GM12874 (cell line): ENCODE results near the gene ZMAT5.

ENCODE experiments used
- TF ChIP-seq, protein P1 (sequence below): IDR thresholded peaks from 2 replicates; pipeline ENCODE4 v1.5.1; 2011; ENCODE audit warnings: low read depth, mild to moderate bottlenecking, control low read depth, low read length, moderate library complexity; ENCODE audit not compliant: insufficient read depth

Gene ZMAT5

DNA sequence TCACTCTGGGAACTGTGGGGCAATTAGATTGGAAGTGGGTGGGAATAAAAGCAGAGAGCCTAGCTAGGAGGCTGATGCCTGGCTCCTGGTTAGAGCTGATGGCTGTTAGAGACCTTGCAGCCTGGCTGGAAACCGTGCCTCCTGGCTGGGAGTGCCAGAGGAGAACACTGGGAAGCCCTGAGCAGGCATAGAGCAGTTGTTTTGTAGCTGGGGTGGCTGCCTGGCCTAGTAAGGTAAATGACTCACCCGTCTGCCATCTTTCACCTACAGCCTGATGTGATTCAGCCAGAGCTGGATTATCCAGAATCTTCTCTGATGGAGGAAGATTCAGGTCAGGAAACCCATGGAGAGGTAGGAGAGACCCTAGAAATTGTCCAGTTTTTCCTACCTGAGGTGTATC lies 6.4 kb upstream of the ZMAT5 start:
- TF ChIP-seq, protein P1, sequence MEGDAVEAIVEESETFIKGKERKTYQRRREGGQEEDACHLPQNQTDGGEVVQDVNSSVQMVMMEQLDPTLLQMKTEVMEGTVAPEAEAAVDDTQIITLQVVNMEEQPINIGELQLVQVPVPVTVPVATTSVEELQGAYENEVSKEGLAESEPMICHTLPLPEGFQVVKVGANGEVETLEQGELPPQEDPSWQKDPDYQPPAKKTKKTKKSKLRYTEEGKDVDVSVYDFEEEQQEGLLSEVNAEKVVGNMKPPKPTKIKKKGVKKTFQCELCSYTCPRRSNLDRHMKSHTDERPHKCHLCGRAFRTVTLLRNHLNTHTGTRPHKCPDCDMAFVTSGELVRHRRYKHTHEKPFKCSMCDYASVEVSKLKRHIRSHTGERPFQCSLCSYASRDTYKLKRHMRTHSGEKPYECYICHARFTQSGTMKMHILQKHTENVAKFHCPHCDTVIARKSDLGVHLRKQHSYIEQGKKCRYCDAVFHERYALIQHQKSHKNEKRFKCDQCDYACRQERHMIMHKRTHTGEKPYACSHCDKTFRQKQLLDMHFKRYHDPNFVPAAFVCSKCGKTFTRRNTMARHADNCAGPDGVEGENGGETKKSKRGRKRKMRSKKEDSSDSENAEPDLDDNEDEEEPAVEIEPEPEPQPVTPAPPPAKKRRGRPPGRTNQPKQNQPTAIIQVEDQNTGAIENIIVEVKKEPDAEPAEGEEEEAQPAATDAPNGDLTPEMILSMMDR, result no peak

GRCh38 chr22:29772170-29772641 lies 5.4 kb upstream of the ZMAT5 start:
- TF ChIP-seq, protein P1, result peak; percentile 38; the same call in 1 of the 2 replicates

GRCh38 chr22:29769723-29770321 lies 3.0 kb upstream of the ZMAT5 start:
- TF ChIP-seq, protein P1, result no peak

GRCh38 chr22:29768052-29768693 lies 1.4 kb upstream of the ZMAT5 start:
- TF ChIP-seq, protein P1, result no peak

- TF ChIP-seq, protein P1, result no peak
These were observed 604 bp upstream of the ZMAT5 start, which contains the start of gene UQCR10 for GRCh38 chr22:29767171-29768051. Gene UQCR10 (plus strand): TSS chr22:29767369. CDS start chr22:29767399, 30 bp downstream.

DNA sequence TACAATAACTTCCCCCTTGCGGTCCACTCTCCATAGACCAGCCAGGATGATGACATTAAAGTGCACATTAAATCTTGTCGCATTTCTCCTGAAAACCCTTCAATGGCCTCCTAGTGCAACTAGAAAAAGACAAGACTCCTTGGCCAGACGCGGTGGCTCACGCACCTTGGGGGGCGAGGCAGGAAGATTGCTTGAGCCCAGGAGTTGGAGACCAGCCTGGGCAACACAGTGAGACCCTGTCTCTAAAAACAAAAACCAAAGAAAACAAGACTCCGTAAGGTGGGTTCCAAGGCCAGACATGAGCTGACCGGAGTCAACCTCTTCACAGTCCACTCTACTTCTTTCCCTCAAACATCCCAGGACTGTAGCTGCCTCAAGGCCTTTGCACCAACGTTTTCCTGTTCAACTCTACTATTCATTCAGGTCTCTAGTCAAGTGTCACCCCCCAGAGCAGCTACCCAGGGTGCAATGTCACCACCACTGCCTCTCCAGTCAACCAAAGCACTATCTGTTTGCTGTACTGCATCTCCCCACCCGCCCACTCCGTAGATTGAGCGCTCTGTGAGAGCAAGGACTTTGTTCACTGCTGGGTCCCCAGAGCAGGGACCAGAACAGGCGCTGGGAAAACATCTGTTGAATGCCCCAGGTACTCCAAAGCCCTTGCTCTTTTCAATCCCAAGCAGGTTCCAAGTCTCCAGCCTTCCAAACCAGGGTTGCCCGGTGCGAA lies 739 bp downstream of the ZMAT5 start:
- TF ChIP-seq, protein P1, result no peak

- TF ChIP-seq, protein P1, result no peak
These were observed 4.5 kb downstream of the ZMAT5 start for GRCh38 chr22:29762263-29762662.
